ENCODE measurements around the gene NUBPL. TPM values are rescaled to one million over a fixed set of nuclear protein-coding genes. Genes with fewer than 3 reads are reported as not detected.

The NUBPL gene
- polyA plus RNA-seq, 2 of the 4 experiments (the other 2 are of a cell fraction) = 7.6 to 14.1 TPM

- no peak for TF ChIP-seq RAD21 (conservative IDR thresholded peaks at IDR 0.05 in 1 of 2, IDR thresholded peaks at IDR 0.05 in 1 of 2)
Measured at GRCh38 chr14:31530136-31530535, 31.1 kb upstream of the NUBPL start (continued).

GRCh38 chr14:31536201-31536960, 24.8 kb upstream of the NUBPL start:
- ATAC-seq (no peak), FAIRE-seq (no peak), DNase-seq (ENCODE audit: low read depth in 1 of 2, low spot score in 1 of 2) (no peak)
- WGBS (ENCODE audit: missing lambda C conversion rate) = 50% methylated on average over 5 of the region's 5 CpGs
- H3K9me3 ChIP-seq = no peaks in the 10 kb centered on the region
- H3K4me2 ChIP-seq = no peak overlapping the region
- TF ChIP-seq FOSL2 (IDR thresholded peaks at IDR 0.05) = no peak
- peak; percentile 29; the same call in 1 of the 2 replicates for TF ChIP-seq FOSL2 (CRISPR knock-in tag; IDR thresholded peaks at IDR 0.05)
- TF ChIP-seq RFX5 (IDR thresholded peaks at IDR 0.05) = no peak
- H3K27ac ChIP-seq = no peak overlapping the region
- H3K4me1 ChIP-seq = no peaks in the 10 kb centered on the region
- ChIA-PET POLR2A (no interaction called here), CTCF (interaction anchor here (0.6 to 2.1 kb wide), 2 partner anchors 7 to 33 kb away, joined by 3 to 6 read pairs; no protein-coding TSS in a partner anchor)
- no peak overlapping the region for H3K4me3 ChIP-seq

GRCh38 chr14:31541702-31542101, 19.5 kb upstream of the NUBPL start:
- ChIA-PET POLR2A (no interaction called here), CTCF (interaction anchor here (0.6 to 2.8 kb wide), 3 partner anchors 14 to 48 kb away, joined by 3 to 11 read pairs (median 4); no protein-coding TSS in a partner anchor)
- whole genome bisulfite sequencing (ENCODE audit: missing lambda C conversion rate) = 100% methylated on average over 1 of the region's 1 CpG
- ATAC-seq (no peak), DNase-seq (ENCODE audit: low read depth in 1 of 2, low spot score in 1 of 2) (no peak), FAIRE-seq (no peak)
- H3K4me1 ChIP-seq = no peaks in the 10 kb centered on the region
- no peak for TF ChIP-seq MAZ (IDR thresholded peaks at IDR 0.05; ENCODE audit: borderline replicate concordance, low read depth, low read length)
- TF ChIP-seq KDM5A (IDR thresholded peaks at IDR 0.05) = no peak
- no peak for TF ChIP-seq NFE2L2 (conservative IDR thresholded peaks at IDR 0.05; ENCODE audit: low read length)
- TF ChIP-seq CBX2 (IDR thresholded peaks at IDR 0.05; ENCODE audit: borderline replicate concordance, low read depth) = no peak
- no peak for TF ChIP-seq ZNF302 (CRISPR knock-in tag; IDR thresholded peaks at IDR 0.05)
- no peak for TF ChIP-seq HDAC2 (IDR thresholded peaks at IDR 0.05)
- no peak for TF ChIP-seq GATA3 (IDR thresholded peaks at IDR 0.05; ENCODE audit: borderline replicate concordance)
- TF ChIP-seq NR3C1 (IDR thresholded peaks at IDR 0.05) = no peak
- TF ChIP-seq REST (IDR thresholded peaks at IDR 0.05) = no peak
- TF ChIP-seq CEBPB (IDR thresholded peaks at IDR 0.05) = no peak
- no peak for TF ChIP-seq MYC (IDR thresholded peaks at IDR 0.05; ENCODE audit: borderline replicate concordance, low read length)
- TF ChIP-seq ZFP36 (IDR thresholded peaks at IDR 0.05; ENCODE audit: borderline replicate concordance, partially characterized antibody) = no peak
- no peak for TF ChIP-seq JUNB (IDR thresholded peaks at IDR 0.05)
- TF ChIP-seq RFX5 (IDR thresholded peaks at IDR 0.05) = no peak
- TF ChIP-seq RCOR1 (IDR thresholded peaks at IDR 0.05; ENCODE audit: low read depth, low read length) = no peak
- no peaks in the 10 kb centered on the region for H3K9me3 ChIP-seq
- no peak overlapping the region for H3K4me2 ChIP-seq
- H3K27ac ChIP-seq = no peak overlapping the region
- no peak overlapping the region for H3K4me3 ChIP-seq

All from A549 (cell line).